Activated naive CD8-positive, alpha-beta T cell treated with anti-CD3 and anti-CD28 coated beads for 36 hours (primary cell): ENCODE data around the gene CIT. TPM values are rescaled to one million over a fixed set of nuclear protein-coding genes. Genes with fewer than 3 reads are reported as not detected.
"Not testable (repeated sequence)": the region's sequence is repeated elsewhere in the genome, so short reads cannot be mapped to it uniquely, and the experiment has no call there.

Experiments
- DNase-seq: peaks from one replicate; pipeline ENCODE4 v3.0.0; 2021
- H3K27ac Mint-ChIP-seq: one replicate; pipeline ENCODE4 v1.8.0; 2022; ENCODE audit warnings: mild to moderate bottlenecking, moderate library complexity, mixed read lengths
- H3K27me3 Mint-ChIP-seq: one replicate; pipeline ENCODE4 v1.8.0; 2022; ENCODE audit warnings: mild to moderate bottlenecking, mixed read lengths
- H3K36me3 Mint-ChIP-seq: one replicate; pipeline ENCODE4 v1.8.0; 2021; ENCODE audit warnings: mild to moderate bottlenecking, mixed read lengths
- H3K4me1 Mint-ChIP-seq: one replicate; pipeline ENCODE4 v1.8.0; 2021; ENCODE audit warnings: mixed read lengths
- H3K4me3 Mint-ChIP-seq: one replicate; pipeline ENCODE4 v1.8.0; 2022; ENCODE audit warnings: mild to moderate bottlenecking, moderate library complexity, mixed read lengths
- H3K9me3 Mint-ChIP-seq: one replicate; pipeline ENCODE4 v1.8.0; 2022; ENCODE audit warnings: mixed read lengths
- total RNA-seq, 2 experiments: library from RNA; stranded (reverse); gene quantifications; one replicate each; pipeline ENCODE4 v1.2.3, GENCODE V29; 2021

The CIT gene
- total RNA-seq, 2 experiments from 2014 or later, result 41.8 to 42.4 TPM

- no peak for DNase-seq
- Mint-ChIP-seq H3K4me3 (no peak overlapping the region), H3K36me3 (peaks cover 52% of the 10 kb centered on the region), H3K9me3 (peaks cover 4% of the 10 kb centered on the region), H3K4me1 (peaks cover 2% of the 10 kb centered on the region), H3K27me3 (no peaks in the 10 kb centered on the region), H3K27ac (no peak overlapping the region)
These were observed 161.9 kb downstream of the CIT start for GRCh38 chr12:119715268-119715620.

DNA sequence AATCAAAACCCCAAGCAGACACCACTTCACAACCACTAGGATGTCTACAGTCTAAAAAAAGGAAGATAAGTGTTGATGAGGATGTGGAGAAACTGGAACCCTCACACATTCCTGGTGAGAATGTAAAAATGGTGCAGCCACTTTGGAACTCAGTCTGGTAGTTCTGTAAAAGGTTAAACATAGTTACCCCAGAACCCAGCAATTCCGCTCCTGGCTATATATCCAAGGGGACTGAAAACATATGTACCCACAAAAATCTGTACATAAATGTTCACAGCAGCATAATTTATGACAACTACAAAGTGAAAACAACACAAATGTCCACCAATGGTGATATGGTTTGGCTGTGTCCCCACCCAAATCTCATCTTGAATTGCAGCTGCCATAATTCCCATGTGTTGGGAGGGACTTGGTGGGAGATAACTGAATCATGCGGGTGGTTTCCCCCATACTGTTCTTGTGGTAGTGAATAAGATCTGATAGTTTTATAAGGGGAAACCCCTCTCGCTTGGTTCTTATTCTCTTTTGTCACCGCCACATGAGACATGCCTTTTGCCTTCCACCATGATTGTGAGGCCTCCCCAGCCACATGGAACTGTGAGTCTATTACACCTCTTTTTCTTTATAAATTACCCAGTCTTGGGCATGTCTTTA, 162.4 kb downstream of the CIT start:
- DNase-seq, result no peak
- Mint-ChIP-seq H3K27ac (no peak overlapping the region), H3K36me3 (peaks cover 52% of the 10 kb centered on the region), H3K27me3 (no peaks in the 10 kb centered on the region), H3K4me3 (no peak overlapping the region), H3K9me3 (peaks cover 4% of the 10 kb centered on the region), H3K4me1 (peaks cover 2% of the 10 kb centered on the region)

DNA sequence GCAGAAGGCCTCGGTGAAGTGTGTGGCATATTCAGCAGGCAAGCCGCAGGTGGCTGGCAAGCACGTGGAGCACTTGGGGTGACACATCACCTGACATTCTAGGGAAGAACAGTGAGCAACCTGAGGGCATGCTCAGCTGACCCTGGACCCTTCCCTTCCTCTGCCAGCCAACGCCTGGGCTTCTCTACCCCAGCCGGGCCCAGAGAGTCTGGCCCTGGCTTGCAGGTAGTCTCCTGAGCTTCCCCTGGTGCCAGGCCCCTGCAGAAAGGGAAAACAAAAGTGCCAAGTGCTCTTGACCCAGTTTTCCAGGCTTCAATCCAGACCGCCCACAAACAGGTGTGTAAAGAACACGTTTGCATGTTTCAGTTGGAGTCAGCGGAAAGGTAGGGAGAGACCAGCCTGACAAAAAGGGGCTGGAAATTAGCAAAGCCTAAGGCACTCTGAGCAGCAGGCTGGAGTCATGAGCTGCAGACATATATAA, 163.5 kb downstream of the CIT start:
- no peak overlapping the region for H3K27ac Mint-ChIP-seq
- no peak overlapping the region for H3K4me3 Mint-ChIP-seq
- no peak for DNase-seq
- peaks cover 4% of the 10 kb centered on the region for H3K9me3 Mint-ChIP-seq
- H3K4me1 Mint-ChIP-seq, result peaks cover 2% of the 10 kb centered on the region
- H3K36me3 Mint-ChIP-seq, result peaks cover 53% of the 10 kb centered on the region
- no peaks in the 10 kb centered on the region for H3K27me3 Mint-ChIP-seq

GRCh38 chr12:119712721-119713120, 164.4 kb downstream of the CIT start:
- Mint-ChIP-seq H3K4me3 (no peak overlapping the region), H3K36me3 (peaks cover 51% of the 10 kb centered on the region), H3K27ac (no peak overlapping the region), H3K4me1 (peaks cover 2% of the 10 kb centered on the region), H3K27me3 (no peaks in the 10 kb centered on the region), H3K9me3 (peaks cover 4% of the 10 kb centered on the region)
- DNase-seq, result no peak

- no peak overlapping the region for H3K27ac Mint-ChIP-seq
These were observed 165.4 kb downstream of the CIT start for GRCh38 chr12:119711693-119712092.

GRCh38 chr12:119710965-119711551, 166.1 kb downstream of the CIT start:
- DNase-seq, result no peak
- Mint-ChIP-seq H3K9me3 (peaks cover 4% of the 10 kb centered on the region), H3K4me3 (no peak overlapping the region), H3K27me3 (no peaks in the 10 kb centered on the region), H3K27ac (no peak overlapping the region), H3K4me1 (peaks cover 2% of the 10 kb centered on the region), H3K36me3 (peaks cover 62% of the 10 kb centered on the region)

More at GRCh38 chr12:119711693-119712092, 165.4 kb downstream of the CIT start:
- no peak overlapping the region for H3K4me3 Mint-ChIP-seq
- H3K4me1 Mint-ChIP-seq, result peaks cover 2% of the 10 kb centered on the region
- peaks cover 59% of the 10 kb centered on the region for H3K36me3 Mint-ChIP-seq
- DNase-seq, result no peak
- peaks cover 4% of the 10 kb centered on the region for H3K9me3 Mint-ChIP-seq
- H3K27me3 Mint-ChIP-seq, result no peaks in the 10 kb centered on the region

GRCh38 chr12:119710374-119710964, 166.7 kb downstream of the CIT start:
- H3K4me1 Mint-ChIP-seq, result peaks cover 2% of the 10 kb centered on the region
- H3K9me3 Mint-ChIP-seq, result peaks cover 4% of the 10 kb centered on the region
- no peak overlapping the region for H3K27ac Mint-ChIP-seq
- H3K4me3 Mint-ChIP-seq, result no peak overlapping the region
- DNase-seq, result no peak
- H3K27me3 Mint-ChIP-seq, result no peaks in the 10 kb centered on the region
- H3K36me3 Mint-ChIP-seq, result peaks cover 57% of the 10 kb centered on the region

DNA sequence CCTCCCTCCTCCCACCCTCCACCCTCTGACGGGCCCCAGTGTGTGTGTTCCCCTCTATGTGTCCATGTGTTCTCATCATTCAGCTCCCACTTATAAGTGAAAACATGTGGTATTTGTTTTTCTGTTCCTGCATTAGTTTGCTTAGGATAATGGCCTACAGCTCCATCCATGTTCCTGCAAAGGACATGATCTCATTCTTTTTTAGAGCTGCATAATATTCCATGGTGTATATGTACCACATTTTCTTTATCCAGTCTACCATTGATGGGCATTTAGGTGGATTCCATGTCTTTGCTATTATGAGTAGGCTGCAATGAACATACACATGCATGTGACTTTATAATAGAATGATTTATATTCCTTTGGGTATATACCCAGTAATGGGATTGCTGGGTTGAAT, 170.7 kb downstream of the CIT start:
- not testable (repeated sequence) for H3K4me1 Mint-ChIP-seq, DNase-seq, H3K9me3 Mint-ChIP-seq, H3K4me3 Mint-ChIP-seq, H3K27ac Mint-ChIP-seq, H3K27me3 Mint-ChIP-seq
- peaks cover 39% of the 10 kb centered on the region for H3K36me3 Mint-ChIP-seq

- H3K27me3 Mint-ChIP-seq, result no peaks in the 10 kb centered on the region
- no peaks in the 10 kb centered on the region for H3K4me1 Mint-ChIP-seq
- peaks cover 37% of the 10 kb centered on the region for H3K36me3 Mint-ChIP-seq
- no peak for DNase-seq
- H3K9me3 Mint-ChIP-seq, result no peaks in the 10 kb centered on the region
- no peak overlapping the region for H3K4me3 Mint-ChIP-seq
- H3K27ac Mint-ChIP-seq, result no peak overlapping the region
These were observed 171.9 kb downstream of the CIT start for GRCh38 chr12:119705182-119705581.

DNA sequence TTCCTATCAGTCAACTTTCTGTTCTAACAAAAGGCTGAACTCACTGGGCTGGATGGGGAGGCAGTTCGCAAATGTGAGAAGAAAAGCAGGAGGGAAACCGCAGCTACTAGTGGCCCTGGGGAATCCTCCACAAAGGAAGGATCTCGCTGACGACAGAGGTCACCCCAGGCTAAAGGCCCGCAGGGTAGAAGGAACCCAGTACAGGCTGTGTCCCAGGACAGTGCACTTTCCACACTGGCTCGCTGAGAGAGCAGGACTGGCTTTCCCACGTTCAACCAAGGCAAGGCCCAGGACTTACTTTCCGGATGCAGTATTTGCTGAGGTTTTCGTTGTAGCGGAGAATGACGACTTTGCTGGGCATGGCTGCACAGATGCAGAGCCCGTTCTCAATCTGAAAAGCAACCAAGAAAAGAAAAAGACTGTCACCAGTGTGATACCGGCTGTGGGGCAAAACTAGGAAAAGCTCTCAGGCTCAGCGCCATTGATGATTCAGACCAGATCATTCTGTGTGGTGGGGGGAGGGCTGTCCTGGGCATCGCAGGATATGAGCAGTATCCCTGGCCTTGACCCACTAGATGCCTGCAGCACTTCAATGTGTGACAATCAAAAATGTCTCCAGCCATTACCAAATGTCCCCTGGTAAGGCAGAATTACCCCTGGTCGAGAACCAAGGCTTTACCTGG, 172.9 kb downstream of the CIT start:
- DNase-seq, result no peak
- H3K4me3 Mint-ChIP-seq, result no peak overlapping the region
- H3K27me3 Mint-ChIP-seq, result no peaks in the 10 kb centered on the region
- no peaks in the 10 kb centered on the region for H3K4me1 Mint-ChIP-seq
- H3K27ac Mint-ChIP-seq, result no peak overlapping the region
- H3K36me3 Mint-ChIP-seq, result peaks cover 39% of the 10 kb centered on the region
- H3K9me3 Mint-ChIP-seq, result no peaks in the 10 kb centered on the region

DNA sequence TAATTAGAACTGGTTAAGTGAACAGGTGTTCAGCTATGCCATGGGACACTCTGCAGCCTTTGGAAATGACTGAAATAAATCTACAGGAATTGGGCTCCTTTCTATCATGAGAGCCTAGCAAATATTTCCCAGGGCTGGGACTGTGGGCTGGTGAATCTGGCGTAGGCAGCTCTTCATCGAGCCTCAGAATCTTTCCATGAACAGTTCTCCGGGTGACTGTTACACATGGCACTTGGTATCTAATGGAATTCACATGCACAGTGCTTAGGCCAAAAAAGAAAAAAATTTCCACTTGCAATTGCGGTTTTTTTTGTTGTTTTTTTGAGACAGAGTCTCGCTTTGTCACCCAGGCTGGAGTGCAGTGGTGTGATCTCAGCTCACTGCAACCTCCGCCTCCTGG, 177.0 kb downstream of the CIT start:
- no peak overlapping the region for H3K4me3 Mint-ChIP-seq
- H3K27me3 Mint-ChIP-seq, result no peaks in the 10 kb centered on the region
- H3K27ac Mint-ChIP-seq, result no peak overlapping the region
- DNase-seq, result no peak
- H3K36me3 Mint-ChIP-seq, result peaks cover 18% of the 10 kb centered on the region
- H3K4me1 Mint-ChIP-seq, result no peaks in the 10 kb centered on the region
- no peaks in the 10 kb centered on the region for H3K9me3 Mint-ChIP-seq

DNA sequence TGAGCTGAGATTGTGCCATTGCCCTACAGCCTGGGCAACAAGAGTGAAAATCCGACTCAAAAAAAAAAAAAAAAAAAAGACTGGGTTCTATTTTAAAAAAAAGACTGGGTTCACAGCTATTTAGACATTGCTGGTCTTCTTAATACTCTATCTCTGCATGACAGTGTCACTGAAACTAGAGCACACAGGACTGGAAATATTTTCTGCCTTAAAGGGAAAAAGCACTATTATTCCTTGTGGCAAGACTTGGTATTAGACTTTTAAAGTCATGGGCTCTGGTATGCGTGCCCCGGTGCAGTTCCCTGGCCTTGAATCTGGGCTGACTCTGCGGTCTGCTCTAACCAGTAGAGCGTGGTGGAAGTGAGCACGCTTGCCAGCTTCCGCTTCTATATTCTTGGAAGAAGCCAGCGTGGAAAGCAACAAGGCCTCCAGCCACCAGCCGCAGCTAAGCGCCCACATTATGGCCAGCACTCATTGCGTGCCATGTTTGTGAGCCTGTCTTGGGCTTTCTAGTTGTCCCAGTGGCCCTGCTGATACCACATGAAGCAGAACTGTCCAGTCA, 177.8 kb downstream of the CIT start:
- H3K27me3 Mint-ChIP-seq, result no peaks in the 10 kb centered on the region
- no peak overlapping the region for H3K27ac Mint-ChIP-seq
- DNase-seq, result no peak
- H3K9me3 Mint-ChIP-seq, result no peaks in the 10 kb centered on the region
- H3K36me3 Mint-ChIP-seq, result peaks cover 18% of the 10 kb centered on the region
- no peaks in the 10 kb centered on the region for H3K4me1 Mint-ChIP-seq
- H3K4me3 Mint-ChIP-seq, result no peak overlapping the region

DNA sequence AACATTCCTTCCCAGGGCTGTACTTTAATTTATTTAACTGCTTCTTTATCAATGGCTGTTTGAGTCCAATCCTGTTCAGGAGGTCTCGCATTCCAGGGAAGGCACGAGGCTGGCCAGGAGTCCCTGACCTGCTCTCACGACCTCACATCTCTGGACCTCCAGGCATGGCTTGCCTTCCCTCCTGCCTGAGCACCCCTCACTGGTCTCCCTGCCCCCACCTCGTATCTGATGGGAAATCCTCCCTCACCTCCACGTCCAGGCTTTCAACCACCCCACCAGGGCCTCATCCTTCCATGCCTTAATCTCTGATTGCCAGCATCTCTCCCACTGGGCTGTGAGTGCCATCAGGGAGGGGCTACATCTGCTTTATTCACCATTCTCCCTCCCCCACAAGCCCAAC, 180.2 kb downstream of the CIT start:
- Mint-ChIP-seq H3K27me3 (no peaks in the 10 kb centered on the region), H3K4me3 (no peak overlapping the region), H3K4me1 (no peaks in the 10 kb centered on the region), H3K9me3 (no peaks in the 10 kb centered on the region), H3K36me3 (peaks cover 12% of the 10 kb centered on the region), H3K27ac (no peak overlapping the region)
- DNase-seq, result no peak

- Mint-ChIP-seq H3K27ac (no peak overlapping the region), H3K36me3 (peaks cover 3% of the 10 kb centered on the region), H3K9me3 (no peaks in the 10 kb centered on the region), H3K27me3 (no peaks in the 10 kb centered on the region), H3K4me3 (no peak overlapping the region), H3K4me1 (no peaks in the 10 kb centered on the region)
- DNase-seq, result no peak
These were observed 182.1 kb downstream of the CIT start for GRCh38 chr12:119695034-119695433.

DNA sequence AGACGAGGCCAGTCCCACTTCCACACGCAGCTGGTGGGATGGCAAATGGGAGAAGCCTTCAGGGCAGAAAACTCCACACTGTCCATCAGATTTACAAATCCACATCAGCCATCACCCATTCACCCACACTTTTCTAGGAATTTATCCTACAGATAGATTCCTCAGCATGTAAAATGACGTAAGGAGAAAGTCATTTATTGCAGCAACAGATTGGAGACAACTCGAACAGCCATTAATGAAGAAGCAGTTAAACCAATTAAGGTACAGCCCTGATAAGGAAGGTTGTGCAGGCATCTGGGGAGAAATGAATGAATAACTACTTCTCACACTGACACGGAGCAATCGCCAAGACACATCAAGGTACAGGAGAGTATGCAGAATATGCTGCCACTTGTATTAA, 183.0 kb downstream of the CIT start:
- Mint-ChIP-seq H3K27ac (no peak overlapping the region), H3K27me3 (no peaks in the 10 kb centered on the region), H3K36me3 (no peaks in the 10 kb centered on the region), H3K4me1 (no peaks in the 10 kb centered on the region), H3K9me3 (no peaks in the 10 kb centered on the region), H3K4me3 (no peak overlapping the region)
- no peak for DNase-seq
